A673 (cell line): ENCODE data around the gene MAML3. TPM values are rescaled to one million over a fixed set of nuclear protein-coding genes. Genes with fewer than 3 reads are reported as not detected.

Experiments
- BruUV-seq: library from RNA; stranded (reverse); fragments of 400-500 nt; replicated peaks from 2 replicates; lab custom pipeline; 2021; lab: Mats Ljungman, UMichigan
- CTCF ChIA-PET: fragments of 300-600 bp; sonication (Branson Sonifier 250); formaldehyde crosslinking; loops from one replicate; lab custom pipeline; 2022; ENCODE audit warnings: antibody characterized with exemption; lab: Charles Lee
- POLR2A ChIA-PET: fragments of 300-600 bp; sonication (Branson Sonifier 250); formaldehyde crosslinking; loops from one replicate; lab custom pipeline; 2022; ENCODE audit warnings: antibody characterized with exemption; ENCODE audit not compliant: low non-redundant PET; lab: Charles Lee
- DNase-seq: peaks from one replicate; pipeline ENCODE4 v3.0.0-alpha.2; 2015; ENCODE audit warnings: low spot score
- H3K27ac ChIP-seq: fragments of 200-600 bp; sonication (generic); 2 replicates; pipeline ENCODE4 v1.5.1; 2016; ENCODE audit warnings: mixed run types, low read depth, mild to moderate bottlenecking, mixed read lengths, antibody characterized with exemption, low read length; ENCODE audit not compliant: poor library complexity, severe bottlenecking
- H3K27me3 ChIP-seq: fragments of 200-600 bp; sonication (generic); replicated peaks from 2 replicates; pipeline ENCODE4 v1.6.1; 2017; ENCODE audit warnings: mixed run types, low read depth, mild to moderate bottlenecking, mixed read lengths, antibody characterized with exemption, low read length; ENCODE audit not compliant: insufficient read depth, poor library complexity
- H3K36me3 ChIP-seq: fragments of 200-600 bp; sonication (generic); 2 replicates; pipeline ENCODE4 v1.6.1; 2016; ENCODE audit warnings: mixed run types, mild to moderate bottlenecking, mixed read lengths, antibody characterized with exemption, low read length; ENCODE audit not compliant: insufficient read depth, poor library complexity, severe bottlenecking
- H3K4me1 ChIP-seq: fragments of 200-600 bp; sonication (generic); 2 replicates; pipeline ENCODE4 v1.6.1; 2017; ENCODE audit warnings: mixed run types, mild to moderate bottlenecking, mixed read lengths, antibody characterized with exemption, low read length; ENCODE audit not compliant: insufficient read depth, poor library complexity, severe bottlenecking
- H3K4me3 ChIP-seq: fragments of 200-600 bp; sonication (generic); 2 replicates; pipeline ENCODE4 v1.5.1; 2016; ENCODE audit warnings: low read depth, mixed run types, mild to moderate bottlenecking, mixed read lengths, low read length; ENCODE audit not compliant: poor library complexity, severe bottlenecking
- H3K9me3 ChIP-seq: fragments of 200-600 bp; sonication (generic); 2 replicates; pipeline ENCODE4 v1.6.1; 2016; ENCODE audit warnings: mixed run types, low read depth, mild to moderate bottlenecking, mixed read lengths, antibody characterized with exemption, low read length; ENCODE audit not compliant: poor library complexity, severe bottlenecking
- CTCF ChIP-seq: fragments of 300-800, 200-600 bp; sonication (generic); conservative IDR thresholded peaks from 2 replicates; pipeline ENCODE4 v1.5.1; 2017; ENCODE audit warnings: low read depth, mild to moderate bottlenecking, antibody characterized with exemption, low read length, moderate library complexity, mixed read lengths
- EZH2 ChIP-seq: fragments of 200-600 bp; sonication (generic); IDR thresholded peaks from 2 replicates; pipeline ENCODE4 v1.6.1; 2017; ENCODE audit warnings: borderline replicate concordance, low read depth, mild to moderate bottlenecking, mixed read lengths, antibody characterized with exemption, low read length; ENCODE audit not compliant: poor library complexity, severe bottlenecking
- intact Hi-C: fragments of 100-400 bp; cut with micrococcal nuclease; formaldehyde crosslinking; loops from one replicate; pipeline ENCODE4 v1.10.0; 2022; ENCODE audit not compliant: unreplicated experiment
- total RNA-seq: library from RNA; stranded (reverse); gene quantifications from 2 replicates; pipeline ENCODE4 v1.2.3, GENCODE V29; 2021

MAML3 gene
- total RNA-seq, 1 experiment from 2014 or later = 3.7 TPM

- Histone ChIP-seq H3K27ac (no peak overlapping the region), H3K9me3 (no peaks in the 10 kb centered on the region), H3K4me3 (no peak overlapping the region), H3K27me3 (no peaks in the 10 kb centered on the region), H3K36me3 (no peaks in the 10 kb centered on the region), H3K4me1 (peaks cover 14% of the 10 kb centered on the region)
- no peak for DNase-seq
- CTCF ChIA-PET = no interaction called here
- no TSS peak for BruUV-seq
- TF ChIP-seq CTCF (no peak), EZH2 (no peak)
- POLR2A ChIA-PET = no interaction called here
- intact Hi-C loops = no loop called here
Observed at GRCh38 chr4:139921429-139922184, 232.4 kb downstream of the MAML3 start.

- no peak for TF ChIP-seq EZH2
- no peak for TF ChIP-seq CTCF
- no peaks in the 10 kb centered on the region for H3K27me3 ChIP-seq
- no peak overlapping the region for H3K27ac ChIP-seq
- ChIA-PET CTCF (no interaction called here), POLR2A (no interaction called here)
- H3K36me3 ChIP-seq = no peaks in the 10 kb centered on the region
- H3K4me1 ChIP-seq = peaks cover 14% of the 10 kb centered on the region
- DNase-seq = no peak
- intact Hi-C loops = no loop called here
- no TSS peak for BruUV-seq
- no peaks in the 10 kb centered on the region for H3K9me3 ChIP-seq
- H3K4me3 ChIP-seq = no peak overlapping the region
Observed at GRCh38 chr4:139920486-139921002, 233.4 kb downstream of the MAML3 start.

GRCh38 chr4:139919521-139919920 lies 234.5 kb downstream of the MAML3 start:
- CTCF ChIA-PET = no interaction called here
- H3K9me3 ChIP-seq = no peaks in the 10 kb centered on the region
- DNase-seq = no peak
- TF ChIP-seq CTCF (no peak), EZH2 (no peak)
- H3K4me3 ChIP-seq = no peak overlapping the region
- POLR2A ChIA-PET = no interaction called here
- no TSS peak for BruUV-seq
- peaks cover 14% of the 10 kb centered on the region for H3K4me1 ChIP-seq
- intact Hi-C loops = no loop called here
- H3K36me3 ChIP-seq = no peaks in the 10 kb centered on the region
- no peak overlapping the region for H3K27ac ChIP-seq
- H3K27me3 ChIP-seq = no peaks in the 10 kb centered on the region
